ENCODE results near the gene SULF2.

GRCh38 chr20:47635256-47635655 is 150.0 kb downstream of the SULF2 start:
- TF ChIP-seq GATA2 (IDR thresholded peaks at IDR 0.05; ENCODE audit: low read depth, low read length) (no peak), GATA3 (IDR thresholded peaks at IDR 0.05; ENCODE audit: low read depth, low read length) (no peak)

Data from SH-SY5Y (cell line).